ENCODE measurements around the gene ANKMY1. TPM values are rescaled to one million over a fixed set of nuclear protein-coding genes. Genes with fewer than 3 reads are reported as not detected.

Gene ANKMY1
- total RNA-seq, 1 experiment from 2014 or later, result 28.3 TPM

GRCh38 chr2:240455647-240456446 is 101.9 kb downstream of the ANKMY1 start:
- no peak overlapping the region for H3K27ac ChIP-seq (ENCODE audit: low read depth, low read length)
- intact Hi-C loops (cut with micrococcal nuclease), result no loop called here
- H3K4me1 ChIP-seq (ENCODE audit: control insufficient read depth in 1 of 2, insufficient read depth in 2 of 2, low read length in 2 of 2), result peaks cover 14 to 27% of the 10 kb centered on the region in 2 experiments
- ChIA-PET CTCF (no interaction called here), RAD21 (ENCODE audit: low non-redundant PET in 1 of 2, low total read pairs in 2 of 2, uncharacterized antibody in 2 of 2, unreplicated experiment in 2 of 2) (no interaction called here), POLR2A (no interaction called here)
- ATAC-seq (no peak), DNase-seq (ENCODE audit: low read depth, low spot score) (no peak)
- H3K9me2 ChIP-seq (ENCODE audit: insufficient read depth), result no peaks in the 10 kb centered on the region
- no peaks in the 10 kb centered on the region for H3K9me3 ChIP-seq (ENCODE audit: control insufficient read depth in 1 of 2, insufficient read depth in 1 of 2, low read depth in 1 of 2, low read length in 2 of 2)
- TF ChIP-seq JUND (IDR thresholded peaks at IDR 0.05) (no peak), ATF3 (IDR thresholded peaks at IDR 0.05) (no peak), EZH2 (IDR thresholded peaks at IDR 0.05) (no peak), SRF (IDR thresholded peaks at IDR 0.05; ENCODE audit: low read depth) (no peak), FOSL1 (IDR thresholded peaks at IDR 0.05; ENCODE audit: low read depth) (no peak), MAX (IDR thresholded peaks at IDR 0.05) (no peak), ZNF274 (IDR thresholded peaks at IDR 0.05; ENCODE audit: low read depth, low read length) (no peak), POLR2AphosphoS5 (IDR thresholded peaks at IDR 0.05; ENCODE audit: low read depth, low read length) (no peak), RAD21 (IDR thresholded peaks at IDR 0.05; ENCODE audit: low read depth) (no peak), CBX3 (IDR thresholded peaks at IDR 0.05; ENCODE audit: low read depth) (no peak), TCF7L2 (IDR thresholded peaks at IDR 0.05; ENCODE audit: borderline replicate concordance, extremely low read depth, insufficient read depth, insufficient read length) (no peak), EZH2phosphoT487 (IDR thresholded peaks at IDR 0.05; ENCODE audit: borderline replicate concordance) (no peak), YY1 (IDR thresholded peaks at IDR 0.05; ENCODE audit: extremely low read depth, insufficient replicate concordance, low read depth, low read length) (no peak), REST (IDR thresholded peaks at IDR 0.05; ENCODE audit: low read depth) (no peak), CTCF (IDR thresholded peaks at IDR 0.05 in 2 of 3, conservative IDR thresholded peaks at IDR 0.05 in 1 of 3; ENCODE audit: borderline replicate concordance in 1 of 3, insufficient read depth in 1 of 3, low read depth in 2 of 3, low read length in 2 of 3) (no peak), CEBPB (IDR thresholded peaks at IDR 0.05; ENCODE audit: low read depth) (no peak), ELF1 (IDR thresholded peaks at IDR 0.05; ENCODE audit: borderline replicate concordance, low read depth) (no peak), ZFX (IDR thresholded peaks at IDR 0.05) (no peak), EGR1 (IDR thresholded peaks at IDR 0.05; ENCODE audit: low read depth) (no peak), POLR2A (IDR thresholded peaks at IDR 0.05; ENCODE audit: borderline replicate concordance, extremely low read depth, insufficient read depth, insufficient read length) (no peak)
- peaks cover 43% of the 10 kb centered on the region; the same call in 1 of the 2 replicates for H3K79me2 ChIP-seq (ENCODE audit: insufficient read depth, low read length)
- H4K20me1 ChIP-seq (ENCODE audit: insufficient read depth), result no peaks in the 10 kb centered on the region
- H3K36me3 ChIP-seq (ENCODE audit: control insufficient read depth in 1 of 2, insufficient read depth in 2 of 2, low read length in 2 of 2), result no peaks in the 10 kb centered on the region; a peak in 1 of 4 replicates
- H3K9ac ChIP-seq (ENCODE audit: low read length), result no peak overlapping the region
- no peak overlapping the region for H2AFZ ChIP-seq (ENCODE audit: low read depth, low read length, poor library complexity, severe bottlenecking)
- no TSS peak for BruUV-seq (replicated peaks)
- H3K4me3 ChIP-seq (replicated peaks in 1 of 2; ENCODE audit: low read depth in 1 of 2, low read length in 2 of 2), result no peak overlapping the region
- no peaks in the 10 kb centered on the region for H3K27me3 ChIP-seq (ENCODE audit: insufficient read depth, low read length)
- H3K4me2 ChIP-seq (ENCODE audit: low read length), result no peak overlapping the region

All from HCT116 (cell line).